Stomach (tissue), 4 donors: ENCODE results near the gene ANGEL2.
"Not testable (repeated sequence)": the region's sequence is repeated elsewhere in the genome, so short reads cannot be mapped to it uniquely, and the experiment has no call there.

Experiments used
- CTCF ChIP-seq, 7 experiments: fragments of 450-650 bp in 4 of 7; fragments of 200-600 bp in 3 of 7; sonication (generic) in 3 of 7; IDR thresholded peaks; one replicate each; pipeline ENCODE4 v1.5.1; 2016 to 2019; ENCODE audit warnings: antibody characterized with exemption in 7 of 7, control low read depth in 2 of 7, mild to moderate bottlenecking in 1 of 7
- EP300 ChIP-seq: sonication (generic); formaldehyde crosslinking; IDR thresholded peaks from one replicate; pipeline ENCODE4 v1.6.1; 2017; ENCODE audit warnings: antibody characterized with exemption
- POLR2A ChIP-seq, 4 donors: fragments of 450-650 bp; IDR thresholded peaks; one replicate each; pipeline ENCODE4 v1.6.1; 2016; ENCODE audit warnings: antibody characterized with exemption in 4 of 4, control low read depth in 2 of 4, mild to moderate bottlenecking in 1 of 4, moderate library complexity in 1 of 4

GRCh38 chr1:213027024-213027423, 11.4 kb upstream of the ANGEL2 start:
- not testable (repeated sequence) for TF ChIP-seq CTCF (IDR thresholded peaks at IDR 0.05); POLR2A (IDR thresholded peaks at IDR 0.05); EP300
